GM13976 (cell line): Measurements from ENCODE around the gene GDF2.

ENCODE experiments used
- DNase-seq: peaks from one replicate; pipeline ENCODE4 v3.0.0; 2012; ENCODE audit warnings: low spot score
- CTCF ChIP-seq: IDR thresholded peaks from 2 replicates; pipeline ENCODE4 v1.5.1; 2012; ENCODE audit warnings: borderline replicate concordance, mild to moderate bottlenecking; ENCODE audit not compliant: insufficient read depth; ENCODE audit errors: extremely low read depth, missing control alignments, control extremely low read depth
- in situ Hi-C: fragments of 300-500 bp; cut with MboI; formaldehyde crosslinking; loops from one replicate; pipeline ENCODE4 v1.12.0; 2022; ENCODE audit warnings: low sequenced_read_pairs, mixed read lengths, inconsistent platforms; ENCODE audit not compliant: unreplicated experiment

Gene GDF2

GRCh38 chr10:47349516-47349915, 27.3 kb downstream of the GDF2 start:
- in situ Hi-C loops: no loop called here
- no peak for TF ChIP-seq CTCF
- DNase-seq: no peak

- DNase-seq: no peak
- TF ChIP-seq CTCF: no peak
- in situ Hi-C loops: no loop called here
Measured at GRCh38 chr10:47349941-47350371, 27.7 kb downstream of the GDF2 start.

GRCh38 chr10:47350671-47351640, 28.7 kb downstream of the GDF2 start:
- in situ Hi-C loops: no loop called here
- no peak for TF ChIP-seq CTCF
- DNase-seq: no peak

GRCh38 chr10:47351899-47352815, 29.9 kb downstream of the GDF2 start:
- no peak for TF ChIP-seq CTCF
- DNase-seq: no peak
- in situ Hi-C loops: no loop called here

- in situ Hi-C loops: no loop called here
- DNase-seq: no peak
- no peak for TF ChIP-seq CTCF
Measured at GRCh38 chr10:47353351-47353750, 31.1 kb downstream of the GDF2 start.

- in situ Hi-C loops: no loop called here
- no peak for TF ChIP-seq CTCF
- no peak for DNase-seq
Measured at GRCh38 chr10:47354165-47354564, 31.9 kb downstream of the GDF2 start.
